ENCODE data around the gene ROCK2.

DNA sequence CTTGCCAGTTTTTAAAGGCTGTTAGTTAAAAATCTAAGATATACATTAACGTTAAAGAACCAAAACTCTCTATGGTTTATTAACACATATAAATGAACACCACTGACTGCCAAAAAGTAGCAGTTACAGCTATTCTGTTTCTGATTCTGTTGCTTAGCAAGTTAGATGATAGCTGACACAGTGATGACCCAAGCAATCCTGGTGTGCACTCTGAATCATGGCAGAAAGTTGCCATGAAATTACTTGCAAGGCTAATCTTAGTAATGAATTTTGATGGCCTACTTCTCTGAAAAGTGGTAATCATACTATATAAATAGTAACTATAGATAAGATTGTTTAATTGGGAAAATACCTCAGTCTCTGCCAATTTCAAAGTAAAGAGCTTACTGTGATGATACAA, 57.7 kb downstream of the ROCK2 start:
- TF ChIP-seq CEBPB (IDR thresholded peaks at IDR 0.05) (no peak), RNF2 (IDR thresholded peaks at IDR 0.05; ENCODE audit: borderline replicate concordance, low read depth) (no peak), ZFP36 (IDR thresholded peaks at IDR 0.05; ENCODE audit: borderline replicate concordance, partially characterized antibody) (no peak), POLR2A (IDR thresholded peaks at IDR 0.05; ENCODE audit: low read length) (no peak), HOXA7 (CRISPR knock-in tag; IDR thresholded peaks at IDR 0.05) (no peak), NPAS2 (CRISPR knock-in tag; IDR thresholded peaks at IDR 0.05; ENCODE audit: borderline replicate concordance) (no peak), CBX2 (IDR thresholded peaks at IDR 0.05; ENCODE audit: borderline replicate concordance, low read depth) (no peak)
- TF ChIP-seq, protein P1, sequence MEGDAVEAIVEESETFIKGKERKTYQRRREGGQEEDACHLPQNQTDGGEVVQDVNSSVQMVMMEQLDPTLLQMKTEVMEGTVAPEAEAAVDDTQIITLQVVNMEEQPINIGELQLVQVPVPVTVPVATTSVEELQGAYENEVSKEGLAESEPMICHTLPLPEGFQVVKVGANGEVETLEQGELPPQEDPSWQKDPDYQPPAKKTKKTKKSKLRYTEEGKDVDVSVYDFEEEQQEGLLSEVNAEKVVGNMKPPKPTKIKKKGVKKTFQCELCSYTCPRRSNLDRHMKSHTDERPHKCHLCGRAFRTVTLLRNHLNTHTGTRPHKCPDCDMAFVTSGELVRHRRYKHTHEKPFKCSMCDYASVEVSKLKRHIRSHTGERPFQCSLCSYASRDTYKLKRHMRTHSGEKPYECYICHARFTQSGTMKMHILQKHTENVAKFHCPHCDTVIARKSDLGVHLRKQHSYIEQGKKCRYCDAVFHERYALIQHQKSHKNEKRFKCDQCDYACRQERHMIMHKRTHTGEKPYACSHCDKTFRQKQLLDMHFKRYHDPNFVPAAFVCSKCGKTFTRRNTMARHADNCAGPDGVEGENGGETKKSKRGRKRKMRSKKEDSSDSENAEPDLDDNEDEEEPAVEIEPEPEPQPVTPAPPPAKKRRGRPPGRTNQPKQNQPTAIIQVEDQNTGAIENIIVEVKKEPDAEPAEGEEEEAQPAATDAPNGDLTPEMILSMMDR (IDR thresholded peaks at IDR 0.05): no peak
- TF ChIP-seq, protein P2, sequence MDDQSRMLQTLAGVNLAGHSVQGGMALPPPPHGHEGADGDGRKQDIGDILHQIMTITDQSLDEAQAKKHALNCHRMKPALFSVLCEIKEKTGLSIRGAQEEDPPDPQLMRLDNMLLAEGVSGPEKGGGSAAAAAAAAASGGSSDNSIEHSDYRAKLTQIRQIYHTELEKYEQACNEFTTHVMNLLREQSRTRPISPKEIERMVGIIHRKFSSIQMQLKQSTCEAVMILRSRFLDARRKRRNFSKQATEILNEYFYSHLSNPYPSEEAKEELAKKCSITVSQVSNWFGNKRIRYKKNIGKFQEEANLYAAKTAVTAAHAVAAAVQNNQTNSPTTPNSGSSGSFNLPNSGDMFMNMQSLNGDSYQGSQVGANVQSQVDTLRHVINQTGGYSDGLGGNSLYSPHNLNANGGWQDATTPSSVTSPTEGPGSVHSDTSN (IDR thresholded peaks at IDR 0.05): no peak
- TF ChIP-seq, protein P3, sequence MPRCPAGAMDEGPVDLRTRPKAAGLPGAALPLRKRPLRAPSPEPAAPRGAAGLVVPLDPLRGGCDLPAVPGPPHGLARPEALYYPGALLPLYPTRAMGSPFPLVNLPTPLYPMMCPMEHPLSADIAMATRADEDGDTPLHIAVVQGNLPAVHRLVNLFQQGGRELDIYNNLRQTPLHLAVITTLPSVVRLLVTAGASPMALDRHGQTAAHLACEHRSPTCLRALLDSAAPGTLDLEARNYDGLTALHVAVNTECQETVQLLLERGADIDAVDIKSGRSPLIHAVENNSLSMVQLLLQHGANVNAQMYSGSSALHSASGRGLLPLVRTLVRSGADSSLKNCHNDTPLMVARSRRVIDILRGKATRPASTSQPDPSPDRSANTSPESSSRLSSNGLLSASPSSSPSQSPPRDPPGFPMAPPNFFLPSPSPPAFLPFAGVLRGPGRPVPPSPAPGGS (IDR thresholded peaks at IDR 0.05): no peak
- TF ChIP-seq, protein P4, sequence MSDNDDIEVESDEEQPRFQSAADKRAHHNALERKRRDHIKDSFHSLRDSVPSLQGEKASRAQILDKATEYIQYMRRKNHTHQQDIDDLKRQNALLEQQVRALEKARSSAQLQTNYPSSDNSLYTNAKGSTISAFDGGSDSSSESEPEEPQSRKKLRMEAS (IDR thresholded peaks at IDR 0.05): no peak
- TF ChIP-seq, protein P5, sequence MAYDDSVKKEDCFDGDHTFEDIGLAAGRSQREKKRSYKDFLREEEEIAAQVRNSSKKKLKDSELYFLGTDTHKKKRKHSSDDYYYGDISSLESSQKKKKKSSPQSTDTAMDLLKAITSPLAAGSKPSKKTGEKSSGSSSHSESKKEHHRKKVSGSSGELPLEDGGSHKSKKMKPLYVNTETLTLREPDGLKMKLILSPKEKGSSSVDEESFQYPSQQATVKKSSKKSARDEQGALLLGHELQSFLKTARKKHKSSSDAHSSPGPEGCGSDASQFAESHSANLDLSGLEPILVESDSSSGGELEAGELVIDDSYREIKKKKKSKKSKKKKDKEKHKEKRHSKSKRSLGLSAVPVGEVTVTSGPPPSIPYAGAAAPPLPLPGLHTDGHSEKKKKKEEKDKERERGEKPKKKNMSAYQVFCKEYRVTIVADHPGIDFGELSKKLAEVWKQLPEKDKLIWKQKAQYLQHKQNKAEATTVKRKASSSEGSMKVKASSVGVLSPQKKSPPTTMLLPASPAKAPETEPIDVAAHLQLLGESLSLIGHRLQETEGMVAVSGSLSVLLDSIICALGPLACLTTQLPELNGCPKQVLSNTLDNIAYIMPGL (CRISPR knock-in tag; IDR thresholded peaks at IDR 0.05; ENCODE audit: borderline replicate concordance): no peak
